Inflammatory macrophage (primary cell): ENCODE results near the gene BAIAP3.

Source experiments
- DNase-seq, 2 donors: peaks; one replicate each; pipeline ENCODE4 v3.0.0-alpha.2; 2020 to 2022

BAIAP3 gene

DNA sequence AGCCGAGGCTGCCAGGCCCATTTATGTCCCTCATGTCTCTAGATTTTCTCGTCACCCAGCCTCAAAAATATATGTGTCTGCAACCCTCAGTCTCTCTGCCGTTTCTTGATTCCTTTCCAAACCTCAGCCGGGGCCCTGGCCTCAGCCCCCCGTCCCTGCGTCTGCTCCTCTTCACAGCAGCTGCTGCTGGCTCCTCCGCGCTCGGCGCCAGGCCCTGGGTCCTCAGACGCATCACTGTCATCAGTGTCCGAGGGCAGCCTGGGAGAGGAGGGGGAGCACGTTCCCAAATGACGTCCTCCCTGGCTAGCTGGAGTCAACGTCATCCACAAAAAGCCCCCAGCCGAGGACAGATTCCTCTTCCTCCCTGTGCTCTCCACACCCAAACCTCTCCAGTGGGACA is 15.9 kb downstream of the BAIAP3 start:
- DNase-seq, result no peak

DNA sequence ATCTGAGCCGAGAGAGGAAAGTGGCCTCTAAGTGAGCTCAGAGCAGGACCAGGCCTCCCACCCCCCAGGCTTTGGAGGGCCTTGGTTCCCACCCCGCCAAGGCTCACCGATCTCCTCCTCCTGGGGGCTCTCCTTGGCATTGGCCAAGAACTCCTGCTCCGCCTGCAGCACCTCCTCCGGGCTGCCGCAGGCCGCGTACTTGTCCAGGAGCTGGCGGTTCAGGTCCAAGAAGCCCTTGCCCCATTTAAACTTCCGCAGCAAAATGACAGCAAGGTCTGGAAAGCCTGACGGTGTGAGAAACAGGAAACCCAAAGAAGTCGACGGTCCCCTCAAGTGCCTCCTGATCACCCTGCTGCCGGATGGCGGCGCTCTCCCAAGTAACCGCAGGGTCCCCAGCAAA is 16.5 kb downstream of the BAIAP3 start:
- DNase-seq, result no peak

DNA sequence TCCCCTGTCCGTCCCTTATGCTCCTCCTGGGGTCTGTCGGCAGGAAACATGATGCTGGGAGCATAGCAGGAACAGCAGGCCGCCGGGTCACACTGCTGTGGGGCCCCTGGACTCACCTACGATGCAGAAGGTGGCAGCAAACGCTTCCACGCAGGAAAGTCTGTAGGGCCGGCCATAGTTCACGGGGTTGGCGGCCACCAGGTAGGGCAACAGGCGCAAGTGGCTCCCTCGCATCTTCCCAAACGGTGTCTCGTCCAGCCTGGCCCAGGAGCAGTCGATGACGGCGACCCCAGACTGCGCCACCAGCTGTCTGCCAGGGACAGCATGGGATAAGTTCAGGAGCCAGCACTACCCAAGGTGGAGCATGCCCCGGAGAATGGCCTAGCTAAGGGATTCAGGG is 17.2 kb downstream of the BAIAP3 start:
- no peak for DNase-seq

DNA sequence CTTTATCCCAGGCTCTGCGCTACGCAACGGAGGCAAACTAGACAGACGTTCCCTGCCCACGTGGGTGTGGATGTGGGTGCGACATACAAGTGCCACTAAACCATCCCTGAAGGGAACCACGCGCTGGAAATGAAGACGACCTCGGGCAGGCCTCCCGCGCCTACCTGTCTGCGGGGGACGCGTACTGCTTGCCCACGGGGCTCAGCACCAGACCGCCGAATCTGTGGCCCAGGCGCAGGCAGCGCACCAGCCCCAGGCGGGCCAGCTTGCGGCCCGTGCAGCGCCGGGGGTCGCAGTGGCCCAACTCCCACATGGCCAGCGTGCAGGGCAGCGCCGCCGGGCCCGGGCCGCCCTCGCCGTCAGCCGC is 17.8 kb downstream of the BAIAP3 start:
- DNase-seq, result peak in 1 of 2 donors; percentile 31

DNA sequence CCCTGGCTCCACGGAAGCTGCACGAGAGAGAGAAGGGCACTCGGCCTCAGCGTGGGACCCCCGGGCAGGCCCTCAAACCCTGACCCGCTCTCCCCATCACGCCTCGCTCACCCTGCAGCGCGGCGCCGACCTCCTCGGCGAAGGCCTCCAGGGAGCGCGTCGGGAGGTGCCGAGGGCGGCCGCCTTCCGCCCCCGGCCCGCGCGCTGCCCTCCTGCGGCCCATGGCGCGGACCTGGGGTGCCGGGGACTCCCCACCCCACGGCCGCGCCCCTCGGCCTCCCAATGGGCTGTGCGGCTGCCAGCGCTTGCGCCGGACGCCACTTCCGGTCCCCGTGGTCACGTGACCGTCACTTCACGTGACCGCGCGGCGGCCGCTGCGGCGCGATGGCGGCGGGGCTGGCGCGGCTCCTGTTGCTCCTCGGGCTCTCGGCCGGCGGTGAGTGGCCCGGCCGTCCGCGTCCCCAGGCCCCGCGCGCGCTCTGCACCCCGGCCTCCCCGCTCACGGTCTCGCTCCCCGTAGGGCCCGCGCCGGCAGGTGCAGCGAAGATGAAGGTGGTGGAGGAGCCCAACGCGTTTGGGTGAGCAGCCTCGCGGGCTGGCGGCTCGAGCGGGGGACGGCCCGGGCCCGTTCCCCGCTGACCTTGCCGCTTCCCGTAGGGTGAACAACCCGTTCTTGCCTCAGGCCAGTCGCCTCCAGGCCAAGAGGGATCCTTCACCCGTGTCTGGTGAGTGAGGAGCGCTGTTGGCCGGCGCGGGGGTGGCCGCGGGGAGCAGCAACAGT is 18.3 kb downstream of the BAIAP3 start, which contains the start of the genes GNPTG and TSR3:
Gene GNPTG (plus strand): TSS at position 350 of the 781 bp plus-strand sequence. CDS start 35 bp downstream, at position 385.
Gene TSR3 (minus strand): TSS at position 297 of the 781 bp plus-strand sequence. CDS start 74 bp downstream, at position 223.
- peak; percentile 85 to 94 for DNase-seq

DNA sequence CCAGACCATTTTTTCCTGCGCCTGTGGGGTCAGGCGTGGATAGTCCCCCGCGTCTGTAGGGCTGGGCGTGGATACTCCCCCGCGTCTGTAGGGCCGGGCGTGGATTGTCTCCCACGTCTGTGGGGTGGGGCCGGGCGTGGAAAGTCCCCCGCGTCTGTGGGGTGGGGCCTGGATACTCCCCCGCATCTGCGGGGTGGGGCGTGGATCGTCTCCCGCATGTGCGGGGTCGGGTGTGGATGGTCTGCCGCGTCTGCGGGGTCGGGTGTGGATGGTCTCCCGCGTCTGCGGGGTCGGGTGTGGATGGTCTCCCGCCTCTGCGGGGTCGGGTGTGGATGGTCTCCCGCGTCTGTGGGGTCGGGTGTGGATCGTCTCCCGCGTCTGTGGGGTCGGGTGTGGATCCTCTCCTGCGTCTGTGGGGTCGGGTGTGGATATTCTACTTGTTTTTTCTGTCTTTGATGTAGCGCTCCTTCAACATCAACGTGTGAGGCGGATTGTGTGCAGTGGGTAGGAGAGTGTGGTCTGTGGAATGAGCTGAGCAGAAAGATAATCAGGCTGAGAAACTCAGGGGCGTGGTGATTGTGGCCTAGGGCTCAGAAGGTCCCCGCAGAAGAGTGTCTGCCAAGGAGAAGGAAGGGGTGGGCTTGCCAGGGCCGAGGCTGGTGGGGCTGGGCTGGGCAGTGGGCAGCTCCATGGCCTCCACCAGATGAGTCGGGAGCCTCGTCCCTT is 21.5 kb downstream of the BAIAP3 start:
- no peak for DNase-seq

DNA sequence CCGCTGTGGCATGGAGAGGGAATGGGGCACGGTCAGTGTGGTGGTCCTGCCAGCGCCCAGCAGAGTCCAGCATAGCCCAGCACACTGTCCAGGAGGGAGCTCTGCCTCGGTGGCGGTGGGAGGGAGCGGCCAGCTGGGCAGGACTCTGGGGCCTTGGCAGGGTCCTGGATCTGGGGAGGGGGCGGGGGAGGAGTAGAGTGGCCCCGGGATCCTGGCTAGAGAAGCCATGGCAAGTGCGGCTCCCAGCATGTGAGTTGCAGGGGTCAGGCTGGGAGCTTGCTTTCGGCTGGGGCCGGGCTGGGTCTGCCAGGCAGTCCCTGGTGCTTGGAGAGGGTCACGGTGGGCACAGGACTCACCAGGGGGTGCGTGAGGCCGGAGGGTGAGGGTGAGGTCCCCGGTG is 22.1 kb downstream of the BAIAP3 start:
- no peak for DNase-seq

DNA sequence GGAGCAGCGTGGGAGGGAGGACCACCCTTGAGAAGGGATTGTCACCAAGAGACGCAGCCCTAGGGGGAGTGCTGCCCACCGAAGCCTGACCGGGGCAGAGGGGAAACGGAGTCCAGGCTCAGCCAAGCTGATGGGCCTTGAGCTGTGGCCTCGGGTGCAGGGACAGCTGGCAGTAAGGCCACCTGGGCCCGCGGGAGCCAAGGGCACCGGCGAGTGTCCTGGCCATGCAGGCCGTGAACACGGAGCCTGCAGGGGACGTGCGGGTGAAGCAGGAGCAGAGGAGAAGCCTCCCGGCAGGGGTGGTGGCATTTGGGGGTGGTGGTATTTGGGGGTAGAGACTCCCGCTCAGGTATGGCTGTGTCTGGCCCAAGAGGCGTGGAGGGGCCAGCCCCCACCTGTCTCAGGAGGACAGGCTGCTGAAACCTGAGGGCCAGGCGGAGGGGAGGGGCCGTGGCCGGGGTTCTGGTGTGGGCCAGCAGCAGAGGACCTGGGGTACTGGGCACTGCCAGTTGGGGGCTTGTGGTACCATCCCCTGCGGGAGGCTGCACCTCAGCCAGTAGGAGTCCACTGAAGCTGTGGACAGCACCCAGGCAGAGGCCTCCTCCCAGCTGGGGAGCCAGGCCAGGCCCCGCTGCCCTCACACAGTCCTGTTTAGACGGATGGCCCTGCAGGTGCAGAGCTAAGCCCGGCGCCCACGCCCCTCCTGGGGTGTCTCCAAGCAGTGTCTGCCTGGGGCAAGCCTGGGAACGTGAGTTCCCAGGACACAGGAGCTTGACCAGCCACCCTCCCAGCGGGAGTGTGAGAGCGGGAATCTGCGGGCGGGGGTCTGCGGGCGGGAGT is 22.8 kb downstream of the BAIAP3 start:
- DNase-seq, result no peak

DNA sequence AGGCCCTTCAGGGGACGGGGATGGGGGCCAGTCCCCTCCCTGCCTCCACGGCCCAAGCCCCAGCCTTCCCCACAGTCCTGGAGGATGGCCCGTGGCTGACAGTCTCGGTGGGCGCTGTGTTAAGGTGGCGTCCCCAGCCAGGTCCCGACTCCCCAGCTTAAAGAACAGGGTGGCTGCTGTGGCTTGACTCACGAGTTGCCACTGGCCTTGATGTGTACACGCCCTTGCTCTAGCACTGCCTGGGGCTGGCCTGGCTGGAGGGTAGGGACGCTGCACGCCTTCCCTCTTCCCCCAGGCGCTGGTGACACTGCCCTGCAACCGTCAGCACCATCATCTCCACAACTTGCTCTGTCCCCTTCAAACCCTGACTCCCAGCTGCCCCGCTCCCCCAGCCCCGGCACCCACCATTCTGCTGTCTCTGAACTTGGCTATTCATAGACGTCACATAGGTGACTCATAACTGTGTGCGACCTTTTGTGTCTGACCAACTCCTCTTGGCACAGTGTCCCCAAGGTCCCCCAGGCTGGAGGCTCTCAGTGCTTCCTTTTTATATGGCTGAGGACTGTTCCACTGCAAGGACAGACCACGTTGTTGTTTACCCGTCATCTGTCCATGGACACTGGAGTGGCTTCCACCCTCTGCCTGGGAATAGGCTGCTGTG is 24.6 kb downstream of the BAIAP3 start:
- DNase-seq, result peak; percentile 10 to 44

DNA sequence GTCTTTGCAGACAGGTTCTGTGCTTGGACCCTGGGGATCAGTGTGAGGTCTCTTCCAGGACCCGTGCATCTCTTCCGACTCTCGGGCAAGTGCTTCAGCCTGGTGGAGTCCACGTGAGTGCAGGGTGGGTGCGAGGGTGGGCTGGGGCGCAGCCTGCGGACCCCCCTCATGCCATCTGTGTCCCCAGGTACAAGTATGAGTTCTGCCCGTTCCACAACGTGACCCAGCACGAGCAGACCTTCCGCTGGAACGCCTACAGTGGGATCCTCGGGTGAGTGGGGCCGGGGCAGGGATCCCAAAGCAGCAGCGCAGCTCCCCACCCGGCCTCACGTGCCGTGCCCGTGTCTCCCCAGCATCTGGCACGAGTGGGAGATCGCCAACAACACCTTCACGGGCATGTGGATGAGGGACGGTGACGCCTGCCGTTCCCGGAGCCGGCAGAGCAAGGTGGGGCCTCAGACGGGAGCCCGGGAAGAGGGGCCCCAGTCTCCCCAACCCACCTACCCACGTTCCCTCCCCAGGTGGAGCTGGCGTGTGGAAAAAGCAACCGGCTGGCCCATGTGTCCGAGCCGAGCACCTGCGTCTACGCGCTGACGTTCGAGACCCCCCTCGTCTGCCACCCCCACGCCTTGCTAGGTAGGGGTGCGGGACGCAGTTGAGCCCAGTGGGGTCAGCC is 28.4 kb downstream of the BAIAP3 start:
- DNase-seq, result no peak

DNA sequence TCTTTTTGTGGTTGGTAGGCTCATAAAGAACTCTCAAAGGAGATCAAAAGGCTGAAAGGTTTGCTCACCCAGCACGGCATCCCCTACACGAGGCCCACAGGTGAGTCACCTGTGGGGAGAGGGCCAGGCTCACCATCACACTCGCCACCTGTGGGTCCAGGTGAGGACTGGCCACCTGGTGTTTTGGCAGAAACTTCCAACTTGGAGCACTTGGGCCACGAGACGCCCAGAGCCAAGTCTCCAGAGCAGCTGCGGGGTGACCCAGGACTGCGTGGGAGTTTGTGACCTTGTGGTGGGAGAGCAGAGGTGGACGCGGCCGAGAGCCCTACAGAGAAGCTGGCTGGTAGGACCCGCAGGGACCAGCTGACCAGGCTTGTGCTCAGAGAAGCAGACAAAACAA is 29.4 kb downstream of the BAIAP3 start:
- DNase-seq, result no peak

DNA sequence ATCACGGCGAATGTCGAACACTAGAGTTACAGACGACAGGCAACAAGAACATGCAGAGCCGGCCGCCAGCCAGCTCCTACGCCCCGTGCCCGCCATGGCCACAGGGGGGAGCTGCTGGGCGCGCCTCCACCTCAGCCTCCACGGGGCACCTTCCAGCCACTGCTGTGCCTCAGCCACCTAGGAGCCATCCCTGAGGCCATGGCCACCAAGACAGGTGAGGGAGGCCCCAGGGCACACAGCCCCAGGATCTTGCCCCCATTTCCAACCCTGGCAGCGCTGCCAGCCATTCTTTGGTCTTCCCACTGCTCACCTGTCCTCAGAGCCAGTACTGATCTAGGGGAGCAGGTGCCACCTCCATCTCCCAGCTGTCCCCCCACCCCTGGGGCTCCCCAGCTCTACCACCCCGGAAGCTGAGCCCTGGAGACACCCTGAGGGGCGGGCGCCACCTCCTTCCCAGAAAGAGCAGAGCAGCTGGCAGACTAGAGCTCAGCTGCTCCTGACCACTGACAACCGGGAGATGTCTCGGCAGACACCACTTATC is 30.1 kb downstream of the BAIAP3 start:
- DNase-seq, result peak; percentile 35 to 57

DNA sequence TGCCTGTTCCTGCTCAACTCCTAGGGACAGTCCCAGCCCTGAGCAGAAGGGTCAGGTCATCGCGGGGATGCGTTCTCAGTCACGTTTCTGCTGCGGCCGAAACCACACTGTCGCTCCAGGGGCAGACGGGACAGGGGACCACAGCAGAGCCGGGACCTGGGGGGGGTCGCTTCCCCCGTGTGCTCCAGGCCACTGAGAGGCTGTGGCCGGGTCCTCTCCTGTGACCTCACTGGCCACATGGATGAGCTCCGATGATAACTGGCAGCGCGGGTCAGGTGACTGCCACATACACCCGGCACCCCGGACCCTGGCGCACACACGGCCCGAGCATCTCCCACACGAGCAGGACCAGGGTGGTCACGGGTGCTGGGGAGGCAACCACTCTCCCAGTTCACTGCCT is 31.1 kb downstream of the BAIAP3 start:
- DNase-seq, result no peak

DNA sequence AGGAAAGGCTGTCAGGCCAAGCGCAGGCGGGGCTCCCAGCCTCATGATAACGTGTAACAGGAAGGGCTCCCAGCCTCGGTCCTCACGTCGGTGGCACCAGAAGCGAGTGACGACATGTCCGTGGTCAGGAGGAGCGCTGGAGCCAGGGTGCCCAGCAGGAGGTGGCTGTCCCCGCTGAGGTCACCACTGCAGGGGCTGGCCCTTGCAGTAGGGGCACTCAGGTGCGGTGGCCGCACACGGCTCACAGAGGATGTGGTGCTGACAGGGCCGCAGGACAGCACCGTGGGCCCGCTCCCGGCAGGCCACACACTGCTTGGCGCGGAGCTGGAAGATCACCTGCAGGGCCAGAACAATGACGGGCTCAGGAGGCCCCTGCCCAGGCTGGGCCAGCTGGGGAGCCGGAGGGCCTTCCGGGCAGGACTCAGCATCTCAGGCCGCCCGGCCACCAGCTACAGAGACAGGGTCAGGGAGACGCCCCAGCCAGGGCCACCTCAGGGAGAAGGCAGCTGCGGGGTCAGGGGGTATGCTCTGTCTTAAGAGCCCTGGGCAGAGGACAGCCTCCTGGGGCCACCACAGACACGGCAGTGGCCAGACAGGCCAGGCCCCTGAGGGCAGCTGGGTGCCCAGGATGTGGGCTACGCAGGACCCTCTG is 32.7 kb downstream of the BAIAP3 start:
- DNase-seq, result no peak

DNA sequence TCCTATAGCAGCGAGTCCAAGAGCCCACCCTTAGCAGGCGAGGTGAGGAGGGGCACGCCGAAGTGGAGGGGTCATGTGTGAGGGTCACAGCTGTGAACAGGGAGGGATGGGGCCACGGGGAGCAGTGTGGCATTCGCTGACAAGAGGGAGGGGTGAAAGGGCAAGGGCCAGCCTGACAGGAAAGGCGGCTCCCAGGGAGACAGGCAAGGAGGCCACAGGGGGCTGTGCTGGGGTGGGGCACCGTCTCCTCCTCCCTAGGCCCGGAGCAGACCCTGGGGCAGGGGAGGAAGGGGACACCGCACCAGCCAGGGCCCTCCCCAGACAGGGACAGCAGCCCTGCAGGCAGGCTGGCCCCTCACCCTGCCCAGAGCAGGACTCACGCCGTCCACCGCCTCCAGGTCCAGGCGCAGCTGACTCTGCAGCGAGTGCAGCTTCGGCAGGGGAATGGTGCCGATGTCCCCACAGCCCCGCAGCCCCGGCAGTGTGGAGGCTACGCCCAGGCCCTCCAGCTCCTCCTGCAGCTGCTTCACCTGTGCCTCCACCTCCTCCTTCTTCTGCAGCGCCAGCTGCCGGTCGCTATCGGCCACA is 33.4 kb downstream of the BAIAP3 start:
- DNase-seq, result no peak

DNA sequence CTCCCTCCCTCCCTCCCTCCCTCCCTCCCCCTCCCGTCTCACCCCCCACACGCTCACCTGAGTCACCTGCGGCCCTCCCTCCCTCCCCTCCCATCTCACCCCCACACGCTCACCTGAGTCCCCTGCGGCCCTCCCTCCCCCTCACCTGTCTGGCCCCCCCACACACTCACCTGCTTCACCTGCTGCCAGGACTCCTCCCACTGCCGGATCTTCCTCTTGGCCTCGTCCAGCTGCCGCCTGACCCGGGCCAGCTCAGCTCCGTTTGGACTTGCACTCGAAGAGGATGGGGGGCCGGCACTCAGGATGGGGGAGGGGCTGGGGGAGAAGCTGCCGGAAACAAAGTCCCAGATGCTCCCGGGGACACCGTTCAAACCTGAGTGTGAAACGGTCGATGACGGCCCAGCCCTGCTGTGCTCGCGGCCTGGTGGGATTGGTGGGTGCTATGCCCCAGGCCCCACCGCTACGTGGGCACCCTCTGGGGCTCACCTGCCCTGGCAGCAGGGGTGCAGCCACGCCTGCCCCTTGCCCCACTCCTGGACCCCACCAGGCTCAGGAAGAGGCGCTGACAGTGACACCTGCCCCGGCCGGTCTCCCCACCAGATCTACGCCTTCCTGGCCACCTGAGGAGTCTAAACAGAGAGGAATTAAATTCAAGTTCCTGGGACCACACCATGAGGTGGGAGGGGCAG is 34.2 kb downstream of the BAIAP3 start:
- no peak for DNase-seq

DNA sequence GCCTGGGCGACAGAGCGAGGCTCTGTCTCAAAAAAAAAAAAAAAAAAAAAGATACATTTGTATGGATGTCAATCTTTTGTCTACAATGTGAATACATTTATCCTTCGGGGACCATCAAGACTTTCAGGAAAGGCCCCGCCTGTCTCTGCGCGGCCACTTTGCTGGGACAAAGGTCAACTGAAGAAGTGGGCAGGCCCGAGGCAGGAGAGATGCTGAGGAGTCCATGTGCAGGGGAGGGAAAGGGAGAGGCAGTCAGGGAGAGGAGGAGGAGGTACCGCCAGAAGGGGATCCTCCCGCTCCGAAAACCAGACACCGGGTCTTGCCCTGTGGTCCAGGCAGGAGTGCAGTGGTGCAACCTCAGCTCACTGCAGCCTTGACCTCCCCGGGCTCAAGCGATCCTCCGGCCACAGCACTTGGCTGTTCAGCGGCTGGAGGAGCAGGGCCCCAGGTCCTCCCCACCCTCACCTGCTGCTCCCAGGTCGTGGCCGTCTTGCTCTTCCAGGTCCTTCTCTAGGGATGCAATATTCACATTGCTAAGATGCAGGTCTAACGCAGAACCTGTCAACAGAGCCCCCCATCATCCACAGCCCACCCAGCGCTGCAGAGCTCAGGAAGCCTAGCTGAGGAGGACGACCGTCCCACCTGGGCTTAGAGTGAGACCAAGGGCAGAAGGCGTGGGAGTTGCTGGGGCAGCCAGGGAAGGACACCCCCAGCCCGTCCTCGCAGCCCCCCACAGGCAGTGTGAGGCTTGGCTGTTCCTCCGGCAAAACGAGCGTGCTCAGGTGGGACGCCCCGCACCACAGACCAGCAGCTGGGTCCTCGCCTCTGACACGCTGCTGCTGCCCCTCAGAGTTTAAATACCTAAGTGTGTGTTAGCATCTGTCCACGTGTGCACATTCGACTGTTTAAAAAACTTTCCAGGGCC is 37.9 kb downstream of the BAIAP3 start:
- no peak for DNase-seq

DNA sequence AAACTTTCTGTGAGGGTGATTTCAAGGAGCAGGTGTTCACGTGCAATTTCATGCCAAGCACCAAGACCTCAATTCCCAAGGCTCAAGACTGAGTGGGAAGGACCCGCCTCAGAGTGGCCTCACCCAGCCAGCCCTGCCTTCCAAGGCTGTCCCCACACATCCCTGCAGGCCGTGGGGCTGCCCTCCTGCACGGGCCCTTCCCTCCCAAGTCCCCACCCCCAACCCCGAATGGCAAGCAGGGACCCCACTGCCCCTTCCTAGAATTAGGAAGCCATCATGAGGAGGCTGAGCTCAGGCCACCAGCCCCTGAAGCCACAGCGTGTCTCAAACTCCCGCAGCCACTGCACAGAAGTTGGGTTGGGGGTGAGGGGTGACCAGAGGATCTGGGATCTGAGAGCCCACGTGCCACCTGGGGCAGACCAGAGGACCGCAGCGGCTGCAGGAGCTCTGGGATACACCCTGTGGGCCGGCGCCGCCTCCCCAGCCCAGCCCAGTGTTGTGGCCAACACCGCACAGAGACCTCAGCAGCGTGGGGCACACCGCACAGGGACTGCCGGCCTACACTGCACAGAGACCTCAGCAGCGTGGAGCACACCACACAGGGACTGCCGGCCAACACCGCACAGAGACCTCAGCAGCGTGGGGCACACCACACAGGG is 39.0 kb downstream of the BAIAP3 start:
- no peak for DNase-seq
